ENCODE results near the gene KNTC1.

The KNTC1 gene

DNA sequence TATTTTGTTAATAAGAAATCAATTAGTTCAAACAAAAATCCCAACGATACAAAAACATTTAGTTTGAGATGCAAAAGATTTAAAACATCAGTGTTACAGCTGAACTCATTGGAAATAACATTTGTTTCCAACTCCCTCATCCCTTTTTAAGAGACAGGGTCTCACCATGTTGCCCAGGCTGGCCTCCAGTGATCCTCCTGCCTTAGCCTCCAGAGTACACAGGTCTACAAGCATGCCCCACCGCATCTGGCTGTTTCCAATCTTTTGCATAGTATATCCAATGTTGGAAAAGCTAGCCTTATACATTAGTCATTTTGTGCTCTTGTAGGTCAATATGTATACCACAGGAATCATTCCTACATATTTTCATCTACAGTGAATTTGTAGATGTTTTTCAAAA lies 11.8 kb upstream of the KNTC1 start:
- TF ChIP-seq CTCF (IDR thresholded peaks at IDR 0.05; ENCODE audit: control insufficient read depth, insufficient read depth, low read depth, low read length, missing control alignments): no peak
- H3K4me3 ChIP-seq (ENCODE audit: control insufficient read depth, low read depth, low read length): no peak overlapping the region
- no peak for DNase-seq (ENCODE audit: low read depth)

- H3K4me3 ChIP-seq (ENCODE audit: control insufficient read depth, low read depth, low read length): no peak overlapping the region
- no peak for DNase-seq (ENCODE audit: low read depth)
- TF ChIP-seq CTCF (IDR thresholded peaks at IDR 0.05; ENCODE audit: control insufficient read depth, insufficient read depth, low read depth, low read length, missing control alignments): no peak
Measured at GRCh38 chr12:122516544-122517361, 10.3 kb upstream of the KNTC1 start.

DNA sequence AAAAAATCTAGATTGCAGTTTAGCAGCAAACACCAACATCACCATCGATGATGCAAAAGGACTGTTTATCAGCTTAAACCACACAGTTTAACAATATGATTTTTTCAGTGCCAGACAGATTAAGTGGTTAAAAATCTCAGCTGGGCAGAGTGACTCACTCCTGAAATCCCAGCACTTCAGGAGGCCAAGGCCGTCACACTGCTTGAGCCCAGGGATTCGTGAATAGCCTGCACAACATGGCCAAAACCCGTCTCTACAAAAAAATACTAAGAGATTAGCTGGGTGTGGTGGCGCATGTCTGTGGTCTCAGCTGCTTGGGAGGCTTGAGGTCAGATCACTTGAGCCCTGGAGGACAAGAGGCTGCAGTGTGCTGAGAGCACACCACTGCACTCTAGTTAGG lies 9.2 kb upstream of the KNTC1 start:
- TF ChIP-seq CTCF (IDR thresholded peaks at IDR 0.05; ENCODE audit: control insufficient read depth, insufficient read depth, low read depth, low read length, missing control alignments): no peak
- DNase-seq (ENCODE audit: low read depth): peak; percentile 92
- no peak overlapping the region for H3K4me3 ChIP-seq (ENCODE audit: control insufficient read depth, low read depth, low read length)

DNA sequence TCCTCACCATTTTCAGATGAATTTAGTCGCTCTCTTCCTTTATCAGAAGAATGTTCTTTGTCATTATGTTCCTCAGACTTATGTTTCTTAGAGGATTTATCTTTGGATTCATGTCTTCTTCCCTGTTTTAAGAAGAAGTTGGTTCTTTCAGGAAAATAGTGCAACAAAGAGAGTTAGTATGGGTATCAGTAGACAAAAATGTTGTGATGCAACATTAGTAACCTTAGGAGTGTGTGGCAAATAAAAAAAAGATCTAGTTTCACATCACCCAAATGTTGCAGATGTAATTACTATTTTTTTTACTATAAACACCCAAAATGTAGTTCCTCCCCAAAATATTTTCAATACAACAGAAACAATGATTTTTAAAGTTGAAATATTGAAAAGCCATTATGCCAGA lies 8.1 kb upstream of the KNTC1 start:
- TF ChIP-seq CTCF (IDR thresholded peaks at IDR 0.05; ENCODE audit: control insufficient read depth, insufficient read depth, low read depth, low read length, missing control alignments): no peak
- no peak overlapping the region for H3K4me3 ChIP-seq (ENCODE audit: control insufficient read depth, low read depth, low read length)
- DNase-seq (ENCODE audit: low read depth): no peak

DNA sequence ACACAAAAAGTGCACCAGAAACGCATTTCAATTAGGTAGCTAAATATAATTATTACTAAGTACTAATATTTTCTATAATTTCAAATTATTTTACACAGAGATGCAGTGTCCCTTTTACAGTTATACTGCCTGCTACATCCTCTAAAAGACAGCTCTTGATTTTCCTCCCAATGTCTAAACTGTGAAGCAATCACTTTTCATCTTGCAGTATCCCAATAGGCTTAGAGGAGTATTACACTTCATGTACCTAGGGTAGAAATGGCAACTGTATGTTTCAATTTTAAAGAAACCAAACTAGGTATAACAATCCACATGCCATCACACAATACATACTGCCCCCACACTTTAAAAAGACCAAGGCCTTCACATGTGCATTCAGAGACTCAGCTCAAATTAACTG lies 7.6 kb upstream of the KNTC1 start:
- no peak for DNase-seq (ENCODE audit: low read depth)
- TF ChIP-seq CTCF (IDR thresholded peaks at IDR 0.05; ENCODE audit: control insufficient read depth, insufficient read depth, low read depth, low read length, missing control alignments): no peak
- H3K4me3 ChIP-seq (ENCODE audit: control insufficient read depth, low read depth, low read length): no peak overlapping the region

DNA sequence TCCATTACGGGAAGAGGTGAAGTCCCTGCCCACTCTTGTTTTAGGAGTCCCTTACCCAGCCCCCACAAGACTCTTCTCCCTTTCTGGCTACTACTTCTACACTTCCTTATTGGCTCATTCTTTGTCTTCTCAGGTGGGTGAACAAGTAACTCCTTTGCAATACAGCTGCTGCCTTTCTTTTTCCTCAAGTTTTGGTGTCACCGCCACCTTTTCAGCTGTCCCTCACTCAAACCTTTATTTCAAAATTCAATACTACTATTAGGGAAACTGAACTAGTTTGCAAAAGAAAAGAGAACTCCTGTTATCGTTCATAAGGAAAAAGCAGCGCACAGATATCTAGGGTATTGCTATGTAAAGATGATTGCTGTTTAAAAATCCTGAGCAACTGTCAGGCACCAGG lies 6.4 kb upstream of the KNTC1 start:
- DNase-seq (ENCODE audit: low read depth): no peak
- no peak for TF ChIP-seq CTCF (IDR thresholded peaks at IDR 0.05; ENCODE audit: control insufficient read depth, insufficient read depth, low read depth, low read length, missing control alignments)
- H3K4me3 ChIP-seq (ENCODE audit: control insufficient read depth, low read depth, low read length): no peak overlapping the region
